Mesendoderm (in vitro differentiated cells): ENCODE results near the gene GPBP1.
"Not testable (repeated sequence)": the region's sequence is repeated elsewhere in the genome, so short reads cannot be mapped to it uniquely, and the experiment has no call there.

Source experiments
- DNase-seq: peaks from one replicate; pipeline ENCODE4 v3.0.0; 2013
- H2AK5ac ChIP-seq: 2 replicates; pipeline ENCODE4 v1.6.1; 2013; ENCODE audit warnings: low read length, inconsistent platforms
- H2BK120ac ChIP-seq: 2 replicates; pipeline ENCODE4 v1.6.1; 2013; ENCODE audit warnings: low read depth, mild to moderate bottlenecking, low read length, moderate library complexity, mixed read lengths
- H2BK15ac ChIP-seq: replicated peaks from 2 replicates; pipeline ENCODE4 v1.6.1; 2013; ENCODE audit warnings: low read depth, mild to moderate bottlenecking, moderate library complexity
- H2BK5ac ChIP-seq: 2 replicates; pipeline ENCODE4 v1.6.1; 2013; ENCODE audit warnings: low read length, inconsistent platforms
- H3K18ac ChIP-seq: 2 replicates; pipeline ENCODE4 v1.6.1; 2013; ENCODE audit warnings: mild to moderate bottlenecking, low read length, mixed read lengths
- H3K23ac ChIP-seq: one replicate; pipeline ENCODE4 v1.6.1; 2013; ENCODE audit warnings: low read length
- H3K27ac ChIP-seq: 2 replicates; pipeline ENCODE4 v1.5.1; 2013; ENCODE audit warnings: low read depth, mild to moderate bottlenecking, inconsistent platforms, low read length, moderate library complexity
- H3K27me3 ChIP-seq: 2 replicates; pipeline ENCODE4 v1.6.1; 2013; ENCODE audit warnings: low read length, control low read depth, mild to moderate bottlenecking, inconsistent platforms; ENCODE audit not compliant: insufficient read depth, poor library complexity
- H3K36me3 ChIP-seq: 2 replicates; pipeline ENCODE4 v1.6.1; 2013; ENCODE audit warnings: low read length, inconsistent platforms; ENCODE audit not compliant: control insufficient read depth, insufficient read depth
- H3K4ac ChIP-seq: one replicate; pipeline ENCODE4 v1.6.1; 2013; ENCODE audit warnings: low read depth, mild to moderate bottlenecking, low read length, moderate library complexity
- H3K4me1 ChIP-seq: 2 replicates; pipeline ENCODE4 v1.6.1; 2013; ENCODE audit warnings: low read depth, low read length, inconsistent platforms; ENCODE audit not compliant: control insufficient read depth
- H3K4me2 ChIP-seq: 2 replicates; pipeline ENCODE4 v1.6.1; 2013; ENCODE audit warnings: low read length
- H3K4me3 ChIP-seq: 2 replicates; pipeline ENCODE4 v1.5.1; 2013; ENCODE audit warnings: mild to moderate bottlenecking, low read length
- H3K56ac ChIP-seq: one replicate; pipeline ENCODE4 v1.6.1; 2013; ENCODE audit warnings: low read length
- H3K79me1 ChIP-seq: 2 replicates; pipeline ENCODE4 v1.6.1; 2013; ENCODE audit warnings: low read length, inconsistent platforms
- H3K79me2 ChIP-seq: 2 replicates; pipeline ENCODE4 v1.6.1; 2013; ENCODE audit warnings: mild to moderate bottlenecking, low read length; ENCODE audit not compliant: control insufficient read depth, insufficient read depth
- H3K9ac ChIP-seq: 2 replicates; pipeline ENCODE4 v1.6.1; 2013; ENCODE audit warnings: low read length, inconsistent platforms
- H4K5ac ChIP-seq: one replicate; pipeline ENCODE4 v1.6.1; 2013; ENCODE audit warnings: low read length
- H4K8ac ChIP-seq: one replicate; pipeline ENCODE4 v1.6.1; 2013; ENCODE audit warnings: low read depth, mild to moderate bottlenecking, control low read depth, low read length, moderate library complexity
- WGBS: extraction: QIAGEN DNeasy Blood & Tissue Kit; methylation state at CpG from one replicate; pipeline ENCODE4 v1.1.7; 2013; ENCODE audit warnings: low lambda C conversion rate, missing lambda C conversion rate; ENCODE audit not compliant: insufficient coverage; ENCODE audit errors: extremely low coverage; 5-methylcytosine and 5-hydroxymethylcytosine counted together

The GPBP1 gene

DNA sequence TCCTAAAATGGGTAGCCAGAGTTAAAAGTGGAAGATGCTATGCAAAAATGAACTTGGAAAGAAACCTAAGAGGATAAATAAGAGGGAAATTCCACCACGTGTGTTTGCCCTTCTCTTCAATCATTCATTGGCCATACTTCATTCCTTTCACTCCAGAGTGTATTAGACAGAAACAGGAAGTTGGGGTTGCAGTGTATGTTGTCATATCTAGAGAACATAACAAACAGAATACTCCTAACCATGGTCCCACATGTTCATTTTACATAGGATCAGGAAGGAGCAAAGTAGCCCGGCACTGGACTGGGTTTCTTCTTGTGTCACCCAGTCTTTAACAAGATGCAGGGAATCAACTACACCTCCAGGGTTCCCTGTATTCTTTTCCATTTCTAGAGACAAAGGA lies 7.6 kb upstream of the GPBP1 start:
- H2AK5ac ChIP-seq, result no peak overlapping the region
- no CpG with 5 or more reads among the region's 2 CpGs for WGBS
- no peak overlapping the region for H3K56ac ChIP-seq
- no peak overlapping the region for H2BK15ac ChIP-seq
- no peak overlapping the region for H3K4me3 ChIP-seq
- H4K5ac ChIP-seq, result no peak overlapping the region
- H3K23ac ChIP-seq, result no peak overlapping the region
- no peak overlapping the region for H4K8ac ChIP-seq
- no peak for DNase-seq
- H3K4me2 ChIP-seq, result no peak overlapping the region
- no peak overlapping the region for H3K4ac ChIP-seq
- H3K27me3 ChIP-seq, result no peaks in the 10 kb centered on the region
- H3K27ac ChIP-seq, result no peak overlapping the region
- H3K36me3 ChIP-seq, result no peaks in the 10 kb centered on the region
- no peaks in the 10 kb centered on the region for H3K4me1 ChIP-seq
- H2BK120ac ChIP-seq, result no peak overlapping the region
- H3K9ac ChIP-seq, result no peak overlapping the region
- H3K18ac ChIP-seq, result no peak overlapping the region
- no peaks in the 10 kb centered on the region for H3K79me2 ChIP-seq
- H3K79me1 ChIP-seq, result no peaks in the 10 kb centered on the region
- H2BK5ac ChIP-seq, result no peak overlapping the region

DNA sequence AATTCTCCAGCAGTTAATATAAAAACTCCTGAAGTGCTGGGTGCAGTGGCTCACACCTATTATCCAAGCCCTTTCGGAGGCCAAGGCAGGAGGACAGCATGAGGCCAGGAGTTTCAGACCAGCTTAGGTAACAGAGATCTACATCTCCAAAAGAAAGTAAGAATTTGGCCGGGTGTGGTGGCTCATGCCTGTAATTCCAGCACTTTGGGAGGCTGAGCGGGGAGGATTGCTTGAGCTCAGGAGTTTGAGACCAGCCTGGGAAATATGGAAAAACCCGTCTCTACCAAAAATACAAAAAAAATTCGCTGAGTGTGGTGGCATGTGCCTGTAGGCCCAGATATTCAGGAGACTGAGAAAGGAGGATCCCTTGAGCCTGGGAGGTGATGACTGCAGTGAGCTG lies 6.7 kb upstream of the GPBP1 start:
- no peak overlapping the region for H4K8ac ChIP-seq
- H3K4me1 ChIP-seq, result no peaks in the 10 kb centered on the region
- no peak overlapping the region for H3K18ac ChIP-seq
- no peak overlapping the region for H3K4me2 ChIP-seq
- no peak overlapping the region for H3K23ac ChIP-seq
- H3K27me3 ChIP-seq, result no peaks in the 10 kb centered on the region
- H3K27ac ChIP-seq, result no peak overlapping the region
- H2BK15ac ChIP-seq, result no peak overlapping the region
- no peak overlapping the region for H2AK5ac ChIP-seq
- no peaks in the 10 kb centered on the region for H3K79me2 ChIP-seq
- no peaks in the 10 kb centered on the region for H3K79me1 ChIP-seq
- DNase-seq, result no peak
- H3K36me3 ChIP-seq, result no peaks in the 10 kb centered on the region
- no CpG with 5 or more reads among the region's 5 CpGs for WGBS
- H4K5ac ChIP-seq, result no peak overlapping the region
- no peak overlapping the region for H3K4me3 ChIP-seq
- no peak overlapping the region for H3K56ac ChIP-seq
- no peak overlapping the region for H2BK120ac ChIP-seq
- no peak overlapping the region for H2BK5ac ChIP-seq
- H3K9ac ChIP-seq, result no peak overlapping the region
- no peak overlapping the region for H3K4ac ChIP-seq

DNA sequence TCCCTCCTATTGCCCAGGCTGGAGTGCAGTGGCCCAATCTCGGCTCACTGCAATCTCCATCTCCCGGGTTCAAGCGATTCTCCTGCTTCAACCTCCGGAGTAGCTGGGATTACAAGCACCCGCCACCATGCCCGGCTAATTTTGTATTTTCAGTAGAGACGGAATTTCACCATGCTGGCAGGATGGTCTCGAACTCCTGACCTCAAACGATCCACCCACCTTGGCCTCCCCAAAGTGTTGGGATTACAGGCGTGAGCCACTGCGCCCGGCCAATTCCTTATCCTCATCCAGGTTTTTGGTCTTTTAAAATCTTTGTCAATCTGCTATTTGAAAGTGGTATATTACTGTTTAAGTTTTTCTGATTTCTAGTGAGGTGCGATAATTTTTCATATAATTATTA lies 3.7 kb upstream of the GPBP1 start:
- not testable (repeated sequence) for H3K4ac ChIP-seq, H3K18ac ChIP-seq, H2BK15ac ChIP-seq, H2BK5ac ChIP-seq, H3K27ac ChIP-seq, H3K36me3 ChIP-seq, H3K79me1 ChIP-seq, H3K4me3 ChIP-seq, H3K9ac ChIP-seq, H4K5ac ChIP-seq, DNase-seq, H3K23ac ChIP-seq, H4K8ac ChIP-seq, H3K27me3 ChIP-seq, H3K4me2 ChIP-seq, H3K4me1 ChIP-seq, H2AK5ac ChIP-seq, H2BK120ac ChIP-seq, H3K56ac ChIP-seq
- H3K79me2 ChIP-seq, result peaks cover 12% of the 10 kb centered on the region
- no CpG with 5 or more reads among the region's 13 CpGs for WGBS

DNA sequence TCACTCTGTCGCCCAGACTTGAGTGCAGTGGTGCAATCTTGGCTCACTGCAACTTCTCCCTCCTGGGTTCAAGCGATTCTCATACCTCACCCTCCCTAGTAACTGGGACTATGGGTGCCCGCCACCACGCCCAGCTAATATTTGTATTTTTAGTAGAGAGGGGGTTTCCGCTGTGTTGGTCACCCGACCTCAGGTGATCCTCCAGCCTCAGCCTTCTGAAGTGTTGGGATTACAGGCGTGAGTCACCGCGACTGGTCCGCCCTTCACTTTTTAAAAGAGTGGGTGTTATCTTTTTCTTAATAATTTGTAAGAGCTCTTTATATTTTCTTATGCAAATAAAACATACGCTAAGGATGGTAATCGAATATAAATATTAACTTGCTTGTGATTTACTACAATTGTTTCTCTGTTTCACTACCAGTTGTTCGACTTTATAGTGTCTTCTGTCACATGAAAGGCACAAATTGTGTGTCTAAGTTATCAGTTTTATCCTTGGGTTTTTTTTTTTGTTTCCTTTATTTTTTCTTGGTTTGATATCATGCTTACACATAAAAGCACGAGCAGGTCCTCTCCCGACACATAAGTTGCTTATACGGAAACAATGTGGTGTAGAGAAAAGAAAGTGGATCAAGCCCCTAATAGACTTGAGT lies 1.9 kb upstream of the GPBP1 start:
- peaks cover 26% of the 10 kb centered on the region for H3K79me2 ChIP-seq
- no peak overlapping the region for H3K4ac ChIP-seq
- no peaks in the 10 kb centered on the region for H3K27me3 ChIP-seq
- H2BK120ac ChIP-seq, result no peak overlapping the region
- no peaks in the 10 kb centered on the region for H3K4me1 ChIP-seq
- no peak overlapping the region for H3K23ac ChIP-seq
- H3K9ac ChIP-seq, result peak overlapping the region; percentile 85
- H4K5ac ChIP-seq, result no peak overlapping the region
- H3K4me3 ChIP-seq, result no peak overlapping the region
- peak overlapping the region; percentile 95 for H3K56ac ChIP-seq
- peak overlapping the region; percentile 87 for H3K4me2 ChIP-seq
- DNase-seq, result no peak
- H2BK15ac ChIP-seq, result no peak overlapping the region
- H3K27ac ChIP-seq, result no peak overlapping the region
- WGBS, result no CpG with 5 or more reads among the region's 16 CpGs
- H3K18ac ChIP-seq, result no peak overlapping the region
- H2AK5ac ChIP-seq, result no peak overlapping the region
- no peaks in the 10 kb centered on the region for H3K36me3 ChIP-seq
- no peaks in the 10 kb centered on the region for H3K79me1 ChIP-seq
- no peak overlapping the region for H2BK5ac ChIP-seq
- no peak overlapping the region for H4K8ac ChIP-seq

DNA sequence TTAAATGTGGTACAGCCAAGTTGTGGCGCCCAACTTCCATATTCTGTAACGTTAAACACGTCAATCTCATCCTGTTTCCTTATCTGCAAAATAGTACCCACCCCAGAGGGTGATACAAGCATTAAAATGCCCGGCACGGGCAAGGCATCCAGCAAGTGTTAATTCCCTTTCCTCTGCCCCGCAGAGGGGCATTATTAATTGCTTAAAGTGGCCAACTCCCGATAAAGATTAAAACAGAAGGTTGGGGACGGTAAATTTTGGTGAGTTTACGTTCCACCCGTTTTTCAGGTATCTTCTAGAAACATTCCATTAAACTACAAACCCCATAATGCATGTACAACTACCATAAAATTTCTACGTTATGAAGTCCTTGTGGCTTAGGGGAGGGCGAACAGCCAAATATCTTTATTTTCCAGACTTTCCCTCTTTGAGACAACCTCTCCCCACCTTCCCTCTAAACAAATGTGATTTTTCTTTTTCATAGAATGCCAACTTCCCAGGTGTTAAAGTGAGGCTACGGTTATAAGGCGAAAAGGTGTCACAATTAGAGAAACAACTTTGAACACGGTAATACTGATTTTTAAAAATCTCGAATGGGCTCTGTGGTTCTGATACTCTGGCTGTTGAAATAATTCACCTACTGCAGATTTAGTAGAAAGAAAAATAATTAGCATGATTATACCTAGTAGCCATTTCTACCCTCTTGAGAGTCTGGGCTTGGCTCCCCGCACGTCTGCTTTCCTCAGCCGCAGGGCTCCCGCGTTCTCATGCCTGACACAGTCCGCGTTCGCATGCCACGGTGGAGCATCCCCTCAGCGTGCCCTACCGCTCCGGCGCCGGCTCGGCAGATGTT lies 1.2 kb upstream of the GPBP1 start:
- H3K27me3 ChIP-seq, result no peaks in the 10 kb centered on the region
- H3K27ac ChIP-seq, result peak overlapping the region; percentile 74
- H3K56ac ChIP-seq, result peak overlapping the region; percentile 95
- H3K9ac ChIP-seq, result peak overlapping the region; percentile 85
- no peak for DNase-seq
- H2BK5ac ChIP-seq, result peak overlapping the region; percentile 13
- H3K18ac ChIP-seq, result peak overlapping the region; percentile 86
- H3K4me2 ChIP-seq, result peak overlapping the region; percentile 87
- no peak overlapping the region for H2AK5ac ChIP-seq
- H3K36me3 ChIP-seq, result no peaks in the 10 kb centered on the region
- no peak overlapping the region for H2BK15ac ChIP-seq
- H4K5ac ChIP-seq, result no peak overlapping the region
- no CpG with 5 or more reads among the region's 31 CpGs for WGBS
- H3K79me1 ChIP-seq, result no peaks in the 10 kb centered on the region
- H3K4me3 ChIP-seq, result peak overlapping the region; percentile 77
- H3K4me1 ChIP-seq, result no peaks in the 10 kb centered on the region
- H3K79me2 ChIP-seq, result peaks cover 31% of the 10 kb centered on the region
- H4K8ac ChIP-seq, result no peak overlapping the region
- peak overlapping the region; percentile 56 for H2BK120ac ChIP-seq
- H3K4ac ChIP-seq, result peak overlapping the region; percentile 89
- peak overlapping the region; percentile 80 for H3K23ac ChIP-seq
